ENCODE results near the gene KCNQ5. TPM values are rescaled to one million over a fixed set of nuclear protein-coding genes. Genes with fewer than 3 reads are reported as not detected.

The KCNQ5 gene
- total RNA-seq, 4 donors from 2014 or later = 1.1 to 14.6 (median 9.0) TPM

DNA sequence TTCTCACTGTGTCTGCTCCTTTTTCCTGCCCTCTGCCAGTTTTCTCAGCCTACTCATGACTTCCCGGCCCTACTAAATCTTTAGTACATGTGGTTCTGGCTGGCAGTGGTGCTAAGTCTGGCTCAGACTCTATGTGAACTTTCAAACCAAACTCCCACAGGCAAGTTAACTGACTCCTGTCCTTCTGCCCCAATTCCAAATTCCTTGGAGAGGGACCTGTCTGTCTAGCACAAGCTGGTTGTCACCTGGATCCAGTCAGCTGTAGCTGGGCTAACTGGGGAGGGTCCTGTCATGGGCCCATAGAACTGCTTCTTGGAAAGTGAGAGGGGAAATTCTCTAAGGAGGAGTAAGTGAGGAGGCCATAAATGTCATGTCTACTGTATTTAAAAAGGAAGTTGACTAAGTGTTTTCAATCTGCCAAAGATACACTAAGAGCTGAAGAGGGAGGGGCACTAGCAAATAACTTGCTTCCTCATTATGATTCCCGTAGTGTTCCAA, 240.1 kb downstream of the KCNQ5 start:
- Histone ChIP-seq H3K4me3 (replicated peaks in 1 of 3) (no peak overlapping the region), H3K9me3 (no peaks in the 10 kb centered on the region), H3K27me3 (no peaks in the 10 kb centered on the region), H3K36me3 (no peaks in the 10 kb centered on the region), H3K4me1 (no peaks in the 10 kb centered on the region), H3K27ac (no peak overlapping the region)
- DNase-seq = no peak
- intact Hi-C loops (cut with DNase I) = no loop called here
- TF ChIP-seq, protein P1, sequence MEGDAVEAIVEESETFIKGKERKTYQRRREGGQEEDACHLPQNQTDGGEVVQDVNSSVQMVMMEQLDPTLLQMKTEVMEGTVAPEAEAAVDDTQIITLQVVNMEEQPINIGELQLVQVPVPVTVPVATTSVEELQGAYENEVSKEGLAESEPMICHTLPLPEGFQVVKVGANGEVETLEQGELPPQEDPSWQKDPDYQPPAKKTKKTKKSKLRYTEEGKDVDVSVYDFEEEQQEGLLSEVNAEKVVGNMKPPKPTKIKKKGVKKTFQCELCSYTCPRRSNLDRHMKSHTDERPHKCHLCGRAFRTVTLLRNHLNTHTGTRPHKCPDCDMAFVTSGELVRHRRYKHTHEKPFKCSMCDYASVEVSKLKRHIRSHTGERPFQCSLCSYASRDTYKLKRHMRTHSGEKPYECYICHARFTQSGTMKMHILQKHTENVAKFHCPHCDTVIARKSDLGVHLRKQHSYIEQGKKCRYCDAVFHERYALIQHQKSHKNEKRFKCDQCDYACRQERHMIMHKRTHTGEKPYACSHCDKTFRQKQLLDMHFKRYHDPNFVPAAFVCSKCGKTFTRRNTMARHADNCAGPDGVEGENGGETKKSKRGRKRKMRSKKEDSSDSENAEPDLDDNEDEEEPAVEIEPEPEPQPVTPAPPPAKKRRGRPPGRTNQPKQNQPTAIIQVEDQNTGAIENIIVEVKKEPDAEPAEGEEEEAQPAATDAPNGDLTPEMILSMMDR (IDR thresholded peaks at IDR 0.05) = no peak
- TF ChIP-seq POLR2A (IDR thresholded peaks at IDR 0.05) = no peak
- 69 to 77% methylated on average over 2 of the region's 2 CpGs for WGBS, 2 donors

DNA sequence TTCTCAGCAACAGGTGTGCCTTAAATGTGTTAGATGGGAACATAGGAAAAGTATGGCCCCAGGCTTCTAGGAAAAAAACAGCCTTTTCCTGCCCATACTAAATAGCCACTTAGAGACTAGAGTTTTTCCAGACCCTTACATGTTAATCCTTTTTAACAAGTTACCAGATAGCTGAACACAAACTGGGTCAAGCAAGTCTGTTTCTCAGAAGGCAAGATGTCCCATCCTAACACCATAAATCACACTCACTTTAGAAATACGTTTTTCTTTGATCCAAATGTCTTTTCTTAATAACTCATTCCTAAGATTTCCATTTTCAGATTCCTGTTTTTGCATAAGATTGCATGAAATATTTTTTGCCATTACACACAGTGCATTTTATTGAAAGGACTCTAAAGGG, 241.3 kb downstream of the KCNQ5 start:
- 58 to 71% methylated on average over 1 of the region's 1 CpG for WGBS, 2 donors
- H3K9me3 ChIP-seq = no peaks in the 10 kb centered on the region
- TF ChIP-seq, protein P1 (IDR thresholded peaks at IDR 0.05) = no peak
- no peak for TF ChIP-seq POLR2A (IDR thresholded peaks at IDR 0.05)
- no peak overlapping the region for H3K4me3 ChIP-seq (replicated peaks in 1 of 3)
- intact Hi-C loops (cut with DNase I) = no loop called here
- H3K4me1 ChIP-seq = no peaks in the 10 kb centered on the region
- no peaks in the 10 kb centered on the region for H3K36me3 ChIP-seq
- DNase-seq = no peak
- H3K27me3 ChIP-seq = no peaks in the 10 kb centered on the region
- H3K27ac ChIP-seq = no peak overlapping the region

- no peaks in the 10 kb centered on the region for H3K4me1 ChIP-seq
Observed at GRCh38 chr6:72864236-72864635, 242.4 kb downstream of the KCNQ5 start.

DNA sequence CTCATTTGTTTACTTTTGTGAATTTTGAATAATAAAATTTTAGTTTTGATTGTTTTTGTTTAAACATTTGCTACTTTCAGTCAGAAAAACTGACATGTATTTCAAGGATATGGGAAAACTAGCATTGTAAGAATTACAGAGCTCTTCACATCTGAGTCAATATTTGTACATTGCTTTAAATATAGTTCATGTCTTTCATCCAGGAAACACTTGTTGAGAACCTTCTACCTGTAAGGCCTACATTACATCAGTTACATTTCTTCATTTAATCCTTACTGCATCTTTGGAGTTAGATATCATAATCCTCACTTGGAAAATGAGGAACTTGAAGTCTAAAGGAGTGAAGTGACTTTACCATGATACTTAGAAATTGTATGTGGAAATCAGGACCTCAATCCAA, 242.9 kb downstream of the KCNQ5 start:
- H3K9me3 ChIP-seq = no peaks in the 10 kb centered on the region
- H3K36me3 ChIP-seq = no peaks in the 10 kb centered on the region
- H3K27me3 ChIP-seq = no peaks in the 10 kb centered on the region
- no peaks in the 10 kb centered on the region for H3K4me1 ChIP-seq
- H3K27ac ChIP-seq = no peak overlapping the region
- intact Hi-C loops (cut with DNase I) = no loop called here
- H3K4me3 ChIP-seq (replicated peaks in 1 of 3) = no peak overlapping the region
- DNase-seq = no peak
- no peak for TF ChIP-seq POLR2A (IDR thresholded peaks at IDR 0.05)
- TF ChIP-seq, protein P1 (IDR thresholded peaks at IDR 0.05) = no peak

More at GRCh38 chr6:72864236-72864635, 242.4 kb downstream of the KCNQ5 start:
- H3K36me3 ChIP-seq = no peaks in the 10 kb centered on the region
- no peak for DNase-seq
- H3K27me3 ChIP-seq = no peaks in the 10 kb centered on the region
- no peaks in the 10 kb centered on the region for H3K9me3 ChIP-seq
- no peak for TF ChIP-seq POLR2A (IDR thresholded peaks at IDR 0.05)
- TF ChIP-seq, protein P1 (IDR thresholded peaks at IDR 0.05) = no peak
- WGBS, 2 donors = 58 to 68% methylated on average over 1 of the region's 1 CpG
- intact Hi-C loops (cut with DNase I) = no loop called here
- H3K27ac ChIP-seq = no peak overlapping the region
- no peak overlapping the region for H3K4me3 ChIP-seq (replicated peaks in 1 of 3)

- Histone ChIP-seq H3K9me3 (no peaks in the 10 kb centered on the region), H3K27me3 (no peaks in the 10 kb centered on the region), H3K36me3 (no peaks in the 10 kb centered on the region), H3K27ac (no peak overlapping the region), H3K4me3 (replicated peaks in 1 of 3) (no peak overlapping the region), H3K4me1 (no peaks in the 10 kb centered on the region)
- no peak for TF ChIP-seq POLR2A (IDR thresholded peaks at IDR 0.05)
- TF ChIP-seq, protein P1 (IDR thresholded peaks at IDR 0.05) = no peak
- DNase-seq = no peak
- intact Hi-C loops (cut with DNase I) = no loop called here
- WGBS, 2 donors = 92 to 95% methylated on average over 2 of the region's 2 CpGs
Observed at GRCh38 chr6:72865467-72865866, 243.6 kb downstream of the KCNQ5 start.

Data from thyroid gland (tissue), 4 donors.